ENCODE results near the gene CDH13. TPM values are rescaled to one million over a fixed set of nuclear protein-coding genes. Genes with fewer than 3 reads are reported as not detected.

CDH13 gene
- polyA plus RNA-seq, 2 of the 4 experiments (the other 2 are of a cell fraction) = not detected

- FAIRE-seq (no peak), ATAC-seq (no peak), DNase-seq (ENCODE audit: low read depth in 1 of 2, low spot score in 1 of 2) (no peak)
- 0% methylated on average over 4 of the region's 4 CpGs for WGBS (ENCODE audit: missing lambda C conversion rate)
- ChIA-PET POLR2A (no interaction called here), CTCF (no interaction called here)
- no peak for TF ChIP-seq GATA3 (IDR thresholded peaks at IDR 0.05; ENCODE audit: borderline replicate concordance)
- TF ChIP-seq HDAC2 (IDR thresholded peaks at IDR 0.05) = no peak
- no peak for TF ChIP-seq USF2 (IDR thresholded peaks at IDR 0.05)
- TF ChIP-seq FOSL2 (IDR thresholded peaks at IDR 0.05) = no peak
- no peak for TF ChIP-seq FOSL2 (CRISPR knock-in tag; IDR thresholded peaks at IDR 0.05)
- no peak for TF ChIP-seq ZFP36 (IDR thresholded peaks at IDR 0.05; ENCODE audit: borderline replicate concordance, partially characterized antibody)
- TF ChIP-seq SREBF2 (IDR thresholded peaks at IDR 0.05) = no peak
- TF ChIP-seq RARB (CRISPR knock-in tag; IDR thresholded peaks at IDR 0.05) = no peak
- no peak for TF ChIP-seq BHLHE40 (IDR thresholded peaks at IDR 0.05; ENCODE audit: low read depth, low read length)
- no peak for TF ChIP-seq CHD2 (IDR thresholded peaks at IDR 0.05; ENCODE audit: low read length, partially characterized antibody)
- TF ChIP-seq EP300 (IDR thresholded peaks at IDR 0.05) = no peak
- TF ChIP-seq MYC (IDR thresholded peaks at IDR 0.05; ENCODE audit: borderline replicate concordance, low read length) = no peak
- TF ChIP-seq TP53 (CRISPR knock-in tag; IDR thresholded peaks at IDR 0.05) = no peak
- H3K27ac ChIP-seq = no peak overlapping the region
- no peaks in the 10 kb centered on the region for H3K4me1 ChIP-seq
- no peak overlapping the region for H3K4me3 ChIP-seq
- H3K9me3 ChIP-seq = no peaks in the 10 kb centered on the region
- no peak overlapping the region for H3K4me2 ChIP-seq
Measured at GRCh38 chr16:83680980-83681379, 1054.2 kb downstream of the CDH13 start.

GRCh38 chr16:83681381-83681956, 1054.7 kb downstream of the CDH13 start:
- H3K27ac ChIP-seq = no peak overlapping the region
- WGBS (ENCODE audit: missing lambda C conversion rate) = 19% methylated on average over 9 of the region's 9 CpGs
- TF ChIP-seq CTCF (IDR thresholded peaks at IDR 0.05) (no peak), ZC3H11A (IDR thresholded peaks at IDR 0.05) (no peak), POLR2AphosphoS2 (conservative IDR thresholded peaks at IDR 0.05; ENCODE audit: low read length) (no peak), CBX8 (IDR thresholded peaks at IDR 0.05) (no peak), MAX (IDR thresholded peaks at IDR 0.05) (no peak), HMGXB4 (CRISPR knock-in tag; IDR thresholded peaks at IDR 0.05; ENCODE audit: borderline replicate concordance) (no peak), PHF8 (IDR thresholded peaks at IDR 0.05; ENCODE audit: borderline replicate concordance, low read depth) (no peak), REST (IDR thresholded peaks at IDR 0.05) (no peak), FOXS1 (CRISPR knock-in tag; IDR thresholded peaks at IDR 0.05) (no peak), EP300 (IDR thresholded peaks at IDR 0.05) (no peak)
- no peak for DNase-seq (ENCODE audit: low read depth in 1 of 2, low spot score in 1 of 2)
- no peak overlapping the region for H3K4me3 ChIP-seq
- ATAC-seq = no peak
- no peaks in the 10 kb centered on the region for H3K4me1 ChIP-seq
- ChIA-PET CTCF (no interaction called here), POLR2A (no interaction called here)
- H3K4me2 ChIP-seq = no peak overlapping the region
- H3K9me3 ChIP-seq = no peaks in the 10 kb centered on the region
- no peak for FAIRE-seq
